HEK293 (cell line): ENCODE results near the gene TTC39A.

Experiments
- CTCF ChIA-PET: fragments of 350-600 bp; formaldehyde crosslinking; extraction: SDS; loops from one replicate; lab custom pipeline; 2021; ENCODE audit warnings: antibody characterized with exemption; lab: Yijun Ruan, JAX
- POLR2A ChIA-PET: fragments of 300-600 bp; formaldehyde crosslinking; extraction: SDS; loops from one replicate; lab custom pipeline; 2020; ENCODE audit warnings: antibody characterized with exemption, inconsistent platforms; lab: Yijun Ruan, JAX
- H3K27ac ChIP-seq: fragments of 200-500 bp; sonication (Bioruptor generic); 2 replicates; pipeline ENCODE4 v1.5.1; 2014; ENCODE audit warnings: low read depth, low read length, control low read depth, inconsistent platforms; ENCODE audit errors: extremely low read depth
- H3K36me3 ChIP-seq, 2 experiments: fragments of 200-500 bp in 1 of 2; sonication (Bioruptor generic) in 1 of 2; 1 replicate in 1 of 2; 2 replicates in 1 of 2; pipeline ENCODE4 v1.5.1; 2014 to 2017; ENCODE audit warnings: inconsistent platforms in 2 of 2, low read length in 2 of 2; ENCODE audit not compliant: control insufficient read depth in 2 of 2, insufficient read depth in 1 of 2
- H3K4me1 ChIP-seq: fragments of 200-500 bp; sonication (Bioruptor generic); 2 replicates; pipeline ENCODE4 v1.5.1; 2014; ENCODE audit warnings: mild to moderate bottlenecking, low read length, inconsistent platforms; ENCODE audit not compliant: control insufficient read depth, insufficient read depth
- H3K4me3 ChIP-seq: 2 replicates; pipeline ENCODE4 v1.5.1; 2011; ENCODE audit warnings: low read depth, mild to moderate bottlenecking, control low read depth, low read length, moderate library complexity
- H3K9me3 ChIP-seq: fragments of 200-500 bp; sonication (Bioruptor generic); 2 replicates; pipeline ENCODE4 v1.5.1; 2014; ENCODE audit warnings: low read depth, low read length, inconsistent platforms; ENCODE audit not compliant: control insufficient read depth, insufficient read depth
- KLF7 ChIP-seq: fragments of 450-650 bp; formaldehyde crosslinking; IDR thresholded peaks from 2 replicates; pipeline ENCODE4 v1.5.1; 2016; ENCODE audit warnings: missing biosample characterization, missing genetic modification characterization, borderline replicate concordance
- PATZ1 ChIP-seq: fragments of 450-650 bp; formaldehyde crosslinking; IDR thresholded peaks from 2 replicates; pipeline ENCODE4 v1.5.1; 2016; ENCODE audit warnings: missing biosample characterization, missing genetic modification characterization
- ZBTB11 ChIP-seq: fragments of 450-650 bp; formaldehyde crosslinking; conservative IDR thresholded peaks from 2 replicates; pipeline ENCODE4 v1.5.1; 2016; ENCODE audit warnings: low read depth, missing biosample characterization, missing genetic modification characterization
- ZEB2 ChIP-seq: fragments of 450-650 bp; formaldehyde crosslinking; IDR thresholded peaks from 2 replicates; pipeline ENCODE4 v1.5.1; 2016; ENCODE audit warnings: missing biosample characterization, missing genetic modification characterization
- ZNF239 ChIP-seq: fragments of 450-650 bp; formaldehyde crosslinking; IDR thresholded peaks from 2 replicates; pipeline ENCODE4 v1.5.1; 2016; ENCODE audit warnings: missing biosample characterization, missing genetic modification characterization
- ZNF354C ChIP-seq: fragments of 450-650 bp; formaldehyde crosslinking; IDR thresholded peaks from 2 replicates; pipeline ENCODE4 v1.5.1; 2016; ENCODE audit warnings: missing biosample characterization, missing genetic modification characterization, low read depth, borderline replicate concordance
- ZNF391 ChIP-seq: fragments of 450-650 bp; formaldehyde crosslinking; IDR thresholded peaks from 2 replicates; pipeline ENCODE4 v1.5.1; 2016; ENCODE audit warnings: low read depth, missing biosample characterization, missing genetic modification characterization, borderline replicate concordance
- ZNF394 ChIP-seq: fragments of 450-650 bp; formaldehyde crosslinking; IDR thresholded peaks from 2 replicates; pipeline ENCODE4 v1.5.1; 2016; ENCODE audit warnings: missing biosample characterization, missing genetic modification characterization, mild to moderate bottlenecking, moderate library complexity, borderline replicate concordance
- ZNF510 ChIP-seq: fragments of 450-650 bp; formaldehyde crosslinking; IDR thresholded peaks from 2 replicates; pipeline ENCODE4 v1.5.1; 2018; ENCODE audit warnings: mild to moderate bottlenecking, missing genetic modification characterization, missing biosample characterization; ENCODE audit not compliant: insufficient replicate concordance
- ZNF530 ChIP-seq: fragments of 450-650 bp; formaldehyde crosslinking; IDR thresholded peaks from 2 replicates; pipeline ENCODE4 v1.5.1; 2016; ENCODE audit warnings: low read depth, missing biosample characterization, missing genetic modification characterization
- ZNF600 ChIP-seq: fragments of 450-650 bp; formaldehyde crosslinking; IDR thresholded peaks from 2 replicates; pipeline ENCODE4 v1.5.1; 2016; ENCODE audit warnings: missing biosample characterization, missing genetic modification characterization
- ZNF610 ChIP-seq: fragments of 450-650 bp; formaldehyde crosslinking; IDR thresholded peaks from 2 replicates; pipeline ENCODE4 v1.5.1; 2016; ENCODE audit warnings: missing biosample characterization, missing genetic modification characterization, borderline replicate concordance
- ZNF624 ChIP-seq: fragments of 450-650 bp; formaldehyde crosslinking; IDR thresholded peaks from 2 replicates; pipeline ENCODE4 v1.5.1; 2017; ENCODE audit warnings: missing biosample characterization, missing genetic modification characterization
- ZNF664 ChIP-seq: fragments of 450-650 bp; formaldehyde crosslinking; IDR thresholded peaks from 2 replicates; pipeline ENCODE4 v1.5.1; 2016; ENCODE audit warnings: missing biosample characterization, missing genetic modification characterization
- ZNF701 ChIP-seq: fragments of 450-650 bp; formaldehyde crosslinking; IDR thresholded peaks from 2 replicates; pipeline ENCODE4 v1.5.1; 2016; ENCODE audit warnings: missing biosample characterization, missing genetic modification characterization
- ZNF792 ChIP-seq: fragments of 450-650 bp; formaldehyde crosslinking; IDR thresholded peaks from 2 replicates; pipeline ENCODE4 v1.5.1; 2016; ENCODE audit warnings: missing biosample characterization, missing genetic modification characterization
- ZNF843 ChIP-seq: fragments of 450-650 bp; formaldehyde crosslinking; IDR thresholded peaks from 2 replicates; pipeline ENCODE4 v1.5.1; 2016; ENCODE audit warnings: missing biosample characterization, missing genetic modification characterization

The TTC39A gene

GRCh38 chr1:51299185-51299885, 31.0 kb downstream of the TTC39A start (continued):
- TF ChIP-seq ZNF701, result no peak
- no peak for TF ChIP-seq ZNF394 (tag by site-specific recombination)
- TF ChIP-seq ZNF530 (tag by site-specific recombination), result no peak
- no peak for TF ChIP-seq ZNF354C (tag by site-specific recombination)

- Histone ChIP-seq H3K4me1 (no peaks in the 10 kb centered on the region), H3K27ac (no peak overlapping the region), H3K36me3 (peaks cover 0 to 26% of the 10 kb centered on the region in 2 experiments; a peak in 1 of 3 replicates), H3K9me3 (no peaks in the 10 kb centered on the region), H3K4me3 (no peak overlapping the region)
- TF ChIP-seq ZNF510 (no peak), ZNF792 (tag by site-specific recombination) (no peak)
- ChIA-PET POLR2A (no interaction called here), CTCF (interaction anchor here (0.7 to 2.6 kb wide), 3 partner anchors 38 to 1114 kb away, joined by 3 to 39 read pairs (median 6); no protein-coding TSS in a partner anchor)
These were observed 32.0 kb downstream of the TTC39A start for GRCh38 chr1:51298322-51298705.

GRCh38 chr1:51297401-51298321, 32.7 kb downstream of the TTC39A start:
- no peak overlapping the region for H3K27ac ChIP-seq
- TF ChIP-seq ZNF600 (tag by site-specific recombination) (peak; percentile 86), ZNF624 (tag by site-specific recombination) (no peak)
- ChIA-PET POLR2A (interaction anchor here (1.2 kb wide), 1 partner anchor 13 kb away, joined by 4 read pairs; no protein-coding TSS in a partner anchor), CTCF (interaction anchor here (0.5 to 2.7 kb wide), 31 partner anchors 8 to 642 kb away, joined by 3 to 39 read pairs (median 5); partner anchors contain the start of gene RNF11)
- H3K4me1 ChIP-seq, result no peaks in the 10 kb centered on the region
- H3K36me3 ChIP-seq, result peaks cover 0 to 22% of the 10 kb centered on the region in 2 experiments; a peak in 1 of 3 replicates
- H3K9me3 ChIP-seq, result no peaks in the 10 kb centered on the region
- no peak overlapping the region for H3K4me3 ChIP-seq

GRCh38 chr1:51296383-51297357, 33.7 kb downstream of the TTC39A start:
- H3K9me3 ChIP-seq, result no peaks in the 10 kb centered on the region
- no peak overlapping the region for H3K27ac ChIP-seq
- ChIA-PET CTCF (interaction anchor here (0.5 to 2.7 kb wide), 46 partner anchors 8 to 715 kb away, joined by 3 to 39 read pairs (median 4); partner anchors contain the start of genes CDKN2C and RNF11), POLR2A (interaction anchor here (0.7 to 1.2 kb wide), 2 partner anchors 12 to 50 kb away, joined by 4 to 6 read pairs; no protein-coding TSS in a partner anchor)
- H3K4me3 ChIP-seq, result no peak overlapping the region
- peaks cover 0 to 19% of the 10 kb centered on the region in 2 experiments; a peak in 2 of 3 replicates for H3K36me3 ChIP-seq
- no peaks in the 10 kb centered on the region for H3K4me1 ChIP-seq
- TF ChIP-seq PATZ1 (tag by site-specific recombination), result peak; percentile 32; the same call in 1 of the 2 replicates
- TF ChIP-seq ZNF354C (tag by site-specific recombination), result no peak
- no peak for TF ChIP-seq ZNF664 (tag by site-specific recombination)
- TF ChIP-seq ZNF843, result no peak
- TF ChIP-seq KLF7 (tag by site-specific recombination), result 0 out of 2 replicates have a peak, but pooled peaks have one; percentile 11
- TF ChIP-seq ZEB2 (tag by site-specific recombination), result 0 out of 2 replicates have a peak, but pooled peaks have one; percentile 17
- TF ChIP-seq ZNF610 (tag by site-specific recombination), result no peak
- TF ChIP-seq ZNF239 (tag by site-specific recombination), result no peak
- 0 out of 2 replicates have a peak, but pooled peaks have one; percentile 13 for TF ChIP-seq ZNF391 (tag by site-specific recombination)
- TF ChIP-seq ZBTB11 (tag by site-specific recombination), result peak; percentile 88
